Measurements from ENCODE around the gene MAPK8. TPM values are rescaled to one million over a fixed set of nuclear protein-coding genes. Genes with fewer than 3 reads are reported as not detected.

Gene MAPK8
- total and polyA plus RNA-seq, 9 of the 15 experiments (the other 6 are each of a cell fraction or from before 2014, with no cell fraction given): 6.4 to 159 (median 71.0) TPM

DNA sequence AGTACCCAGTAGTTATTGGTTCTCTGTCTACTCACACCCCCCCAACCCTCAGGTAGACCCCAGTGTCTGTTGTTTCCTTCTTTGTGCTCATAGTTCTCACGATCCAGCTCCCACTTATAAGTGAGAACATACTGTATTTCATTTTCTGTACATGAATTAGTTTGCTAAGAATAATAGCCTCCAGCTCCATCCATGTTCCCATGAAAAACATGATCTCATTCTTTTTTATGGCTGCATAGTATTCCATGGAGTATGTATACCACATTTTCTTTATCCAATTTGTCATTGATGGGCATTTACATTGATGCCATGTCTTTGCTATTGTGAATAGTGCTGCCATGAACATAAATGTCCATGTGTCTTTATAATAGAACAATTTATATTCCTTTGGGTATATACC, 29.4 kb upstream of the MAPK8 start:
- peak; percentile 91 for TF ChIP-seq ZNF146 (CRISPR knock-in tag; IDR thresholded peaks at IDR 0.05; ENCODE audit: unreplicated experiment)
- peak; percentile 50 for TF ChIP-seq RBM25 (IDR thresholded peaks at IDR 0.05; ENCODE audit: low read depth, low read length, severe bottlenecking)
- TF ChIP-seq PHF21A (IDR thresholded peaks at IDR 0.05; ENCODE audit: borderline replicate concordance, low read depth): no peak
- no peaks in the 10 kb centered on the region for H4K20me1 ChIP-seq (replicated peaks; ENCODE audit: control insufficient read depth, insufficient read depth, low read length)
- no peak overlapping the region for H3K4me2 ChIP-seq (ENCODE audit: insufficient read depth, low read length)
- H3K79me2 ChIP-seq (ENCODE audit: control insufficient read depth, insufficient read depth, low read length): no peaks in the 10 kb centered on the region
- no peak for FAIRE-seq
- 0% methylated on average over 1 of the region's 1 CpG for WGBS (ENCODE audit: insufficient coverage, low coverage, missing lambda C conversion rate)
- intact Hi-C loops (cut with micrococcal nuclease): no loop called here
- H3K9me3 ChIP-seq (replicated peaks; ENCODE audit: control insufficient read depth, insufficient read depth, low read depth, low read length): no peaks in the 10 kb centered on the region
- H3K4me1 ChIP-seq (replicated peaks in 1 of 2; ENCODE audit: control insufficient read depth in 2 of 2, insufficient read depth in 2 of 2, low read length in 2 of 2): no peaks in the 10 kb centered on the region
- H2AFZ ChIP-seq (ENCODE audit: low read depth, low read length): no peak overlapping the region
- POLR2A ChIA-PET: interaction anchor here (1.8 kb wide), 1 partner anchor 10 kb away, joined by 5 read pairs; no protein-coding TSS in a partner anchor
- no peak for ATAC-seq
- CTCF ChIA-PET (ENCODE audit: low intra/inter-chr PET ratio): no interaction called here
- no peak overlapping the region for H3K27ac ChIP-seq (ENCODE audit: extremely low read depth, low read depth, low read length)
- in situ Hi-C loops (cut with MboI): no loop called here
- no peak overlapping the region for H3K9ac ChIP-seq (ENCODE audit: insufficient read depth in 1 of 2, low read depth in 2 of 2, low read length in 2 of 2)
- H3K4me3 ChIP-seq: no peak overlapping the region
- H3K27me3 ChIP-seq (ENCODE audit: control insufficient read depth in 2 of 2, insufficient read depth in 2 of 2, low read length in 2 of 2): peaks cover 7 to 11% of the 10 kb centered on the region in 2 experiments; a peak in 3 of 5 replicates
- BruUV-seq (replicated peaks): no TSS peak
- DNase-seq (ENCODE audit: extremely low read depth in 1 of 4, low spot score in 3 of 4): no peak
- no peaks in the 10 kb centered on the region for H3K9me1 ChIP-seq (ENCODE audit: control insufficient read depth, insufficient read depth, low read length)
- no peaks in the 10 kb centered on the region for H3K36me3 ChIP-seq (ENCODE audit: control insufficient read depth, insufficient read depth, low read length)

- Histone ChIP-seq H3K27ac (ENCODE audit: extremely low read depth, low read depth, low read length) (no peak overlapping the region), H3K79me2 (ENCODE audit: control insufficient read depth, insufficient read depth, low read length) (no peaks in the 10 kb centered on the region), H3K9me3 (replicated peaks; ENCODE audit: control insufficient read depth, insufficient read depth, low read depth, low read length) (peaks cover 6% of the 10 kb centered on the region), H3K9ac (ENCODE audit: insufficient read depth in 1 of 2, low read depth in 2 of 2, low read length in 2 of 2) (no peak overlapping the region), H3K9me1 (ENCODE audit: control insufficient read depth, insufficient read depth, low read length) (no peaks in the 10 kb centered on the region), H3K4me1 (replicated peaks in 1 of 2; ENCODE audit: control insufficient read depth in 2 of 2, insufficient read depth in 2 of 2, low read length in 2 of 2) (no peaks in the 10 kb centered on the region), H3K4me3 (no peak overlapping the region), H3K4me2 (ENCODE audit: insufficient read depth, low read length) (no peak overlapping the region), H3K36me3 (ENCODE audit: control insufficient read depth, insufficient read depth, low read length) (no peaks in the 10 kb centered on the region), H3K27me3 (ENCODE audit: control insufficient read depth in 2 of 2, insufficient read depth in 2 of 2, low read length in 2 of 2) (peaks cover 5 to 7% of the 10 kb centered on the region in 2 experiments; a peak in 3 of 5 replicates), H4K20me1 (replicated peaks; ENCODE audit: control insufficient read depth, insufficient read depth, low read length) (no peaks in the 10 kb centered on the region), H2AFZ (ENCODE audit: low read depth, low read length) (no peak overlapping the region)
- intact Hi-C loops (cut with micrococcal nuclease): no loop called here
- no peak for TF ChIP-seq SMAD3 (CRISPR knock-in tag; conservative IDR thresholded peaks at IDR 0.05)
- TF ChIP-seq STAT5A (IDR thresholded peaks at IDR 0.05; ENCODE audit: borderline replicate concordance, low read length): no peak
- TF ChIP-seq CTBP1 (IDR thresholded peaks at IDR 0.05; ENCODE audit: borderline replicate concordance): no peak
- no peak for TF ChIP-seq MBD2 (IDR thresholded peaks at IDR 0.05; ENCODE audit: borderline replicate concordance, low read depth)
- TF ChIP-seq MECOM (CRISPR knock-in tag; IDR thresholded peaks at IDR 0.05): no peak
- TF ChIP-seq ZNF146 (CRISPR knock-in tag; IDR thresholded peaks at IDR 0.05; ENCODE audit: unreplicated experiment): no peak
- TF ChIP-seq, protein P1, sequence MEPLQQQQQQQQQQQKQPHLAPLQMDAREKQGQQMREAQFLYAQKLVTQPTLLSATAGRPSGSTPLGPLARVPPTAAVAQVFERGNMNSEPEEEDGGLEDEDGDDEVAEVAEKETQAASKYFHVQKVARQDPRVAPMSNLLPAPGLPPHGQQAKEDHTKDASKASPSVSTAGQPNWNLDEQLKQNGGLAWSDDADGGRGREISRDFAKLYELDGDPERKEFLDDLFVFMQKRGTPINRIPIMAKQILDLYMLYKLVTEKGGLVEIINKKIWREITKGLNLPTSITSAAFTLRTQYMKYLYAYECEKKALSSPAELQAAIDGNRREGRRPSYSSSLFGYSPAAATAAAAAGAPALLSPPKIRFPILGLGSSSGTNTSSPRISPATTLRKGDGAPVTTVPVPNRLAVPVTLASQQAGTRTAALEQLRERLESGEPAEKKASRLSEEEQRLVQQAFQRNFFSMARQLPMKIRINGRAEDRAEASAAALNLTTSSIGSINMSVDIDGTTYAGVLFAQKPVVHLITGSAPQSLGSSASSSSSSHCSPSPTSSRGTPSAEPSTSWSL (CRISPR knock-in tag; IDR thresholded peaks at IDR 0.05; ENCODE audit: borderline replicate concordance): no peak
- no peak for TF ChIP-seq RBM14 (IDR thresholded peaks at IDR 0.05; ENCODE audit: borderline replicate concordance, insufficient read depth, low read depth, low read length)
- TF ChIP-seq ZNF282 (CRISPR knock-in tag; IDR thresholded peaks at IDR 0.05): no peak
- TF ChIP-seq, protein P2, sequence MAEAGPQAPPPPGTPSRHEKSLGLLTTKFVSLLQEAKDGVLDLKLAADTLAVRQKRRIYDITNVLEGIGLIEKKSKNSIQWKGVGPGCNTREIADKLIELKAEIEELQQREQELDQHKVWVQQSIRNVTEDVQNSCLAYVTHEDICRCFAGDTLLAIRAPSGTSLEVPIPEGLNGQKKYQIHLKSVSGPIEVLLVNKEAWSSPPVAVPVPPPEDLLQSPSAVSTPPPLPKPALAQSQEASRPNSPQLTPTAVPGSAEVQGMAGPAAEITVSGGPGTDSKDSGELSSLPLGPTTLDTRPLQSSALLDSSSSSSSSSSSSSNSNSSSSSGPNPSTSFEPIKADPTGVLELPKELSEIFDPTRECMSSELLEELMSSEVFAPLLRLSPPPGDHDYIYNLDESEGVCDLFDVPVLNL (CRISPR knock-in tag; IDR thresholded peaks at IDR 0.05; ENCODE audit: low read depth): no peak
- CTCF ChIA-PET (ENCODE audit: low intra/inter-chr PET ratio): no interaction called here
- DNase-seq (ENCODE audit: extremely low read depth in 1 of 4, low spot score in 3 of 4) (no peak), ATAC-seq (no peak), FAIRE-seq (no peak)
- POLR2A ChIA-PET: interaction anchor here (0.6 to 1.2 kb wide), 2 partner anchors 12 to 248 kb away, joined by 3 to 5 read pairs; no protein-coding TSS in a partner anchor
- in situ Hi-C loops (cut with MboI): no loop called here
- no TSS peak for BruUV-seq (replicated peaks)
- 0% methylated on average over 2 of the region's 2 CpGs for WGBS (ENCODE audit: insufficient coverage, low coverage, missing lambda C conversion rate)
Measured at GRCh38 chr10:48279081-48279751, 27.3 kb upstream of the MAPK8 start.

All from K562 (cell line).